ENCODE results near the gene ROCK1. TPM values are rescaled to one million over a fixed set of nuclear protein-coding genes. Genes with fewer than 3 reads are reported as not detected.

ROCK1 gene
- total and polyA plus RNA-seq, 9 of the 15 experiments (the other 6 are each of a cell fraction or from before 2014, with no cell fraction given), result 7.4 to 28.6 (median 17.7) TPM

GRCh38 chr18:21038201-21038600 is 73.4 kb downstream of the ROCK1 start:
- no peaks in the 10 kb centered on the region for H4K20me1 ChIP-seq (replicated peaks; ENCODE audit: control insufficient read depth, insufficient read depth, low read length)
- H3K4me2 ChIP-seq (ENCODE audit: insufficient read depth, low read length), result no peak overlapping the region
- H3K27me3 ChIP-seq (ENCODE audit: control insufficient read depth in 2 of 2, insufficient read depth in 2 of 2, low read length in 2 of 2), result no peaks in the 10 kb centered on the region
- ATAC-seq (no peak), FAIRE-seq (no peak), DNase-seq (ENCODE audit: extremely low read depth in 1 of 4, low spot score in 3 of 4) (no peak)
- no TSS peak for BruUV-seq (replicated peaks)
- TF ChIP-seq NBN (IDR thresholded peaks at IDR 0.05; ENCODE audit: low read depth) (no peak), TRIM24 (IDR thresholded peaks at IDR 0.05) (no peak), ZBED1 (IDR thresholded peaks at IDR 0.05) (no peak), ZEB2 (IDR thresholded peaks at IDR 0.05) (no peak), CHD2 (IDR thresholded peaks at IDR 0.05; ENCODE audit: low read depth, low read length) (no peak), ELK1 (CRISPR knock-in tag; IDR thresholded peaks at IDR 0.05) (no peak), MEIS2 (IDR thresholded peaks at IDR 0.05; ENCODE audit: partially characterized antibody) (no peak), EP400 (IDR thresholded peaks at IDR 0.05) (no peak), ZNF444 (CRISPR knock-in tag; IDR thresholded peaks at IDR 0.05) (no peak), PHTF2 (CRISPR knock-in tag; IDR thresholded peaks at IDR 0.05) (no peak), FOXM1 (IDR thresholded peaks at IDR 0.05; ENCODE audit: low read depth) (no peak), FOXM1 (CRISPR knock-in tag; IDR thresholded peaks at IDR 0.05; ENCODE audit: low read depth) (no peak), SP2 (IDR thresholded peaks at IDR 0.05; ENCODE audit: extremely low read depth, low read depth, low read length, poor library complexity, severe bottlenecking) (no peak), RBFOX2 (IDR thresholded peaks at IDR 0.05; ENCODE audit: low read depth, low read length) (no peak), PURB (CRISPR knock-in tag; IDR thresholded peaks at IDR 0.05; ENCODE audit: low read depth) (no peak), MAFG (tag; conservative IDR thresholded peaks at IDR 0.05) (no peak)
- in situ Hi-C loops (cut with MboI) (no loop called here), intact Hi-C loops (cut with micrococcal nuclease) (no loop called here)
- CTCF ChIA-PET (ENCODE audit: low intra/inter-chr PET ratio), result no interaction called here
- no peak overlapping the region for H3K4me3 ChIP-seq
- H3K79me2 ChIP-seq (ENCODE audit: control insufficient read depth, insufficient read depth, low read length), result no peaks in the 10 kb centered on the region
- H2AFZ ChIP-seq (ENCODE audit: low read depth, low read length), result no peak overlapping the region
- H3K9ac ChIP-seq (ENCODE audit: insufficient read depth in 1 of 2, low read depth in 2 of 2, low read length in 2 of 2), result no peak overlapping the region
- H3K4me1 ChIP-seq (replicated peaks in 1 of 2; ENCODE audit: control insufficient read depth in 2 of 2, insufficient read depth in 2 of 2, low read length in 2 of 2), result no peaks in the 10 kb centered on the region
- no peak overlapping the region for H3K27ac ChIP-seq (ENCODE audit: extremely low read depth, low read depth, low read length)
- POLR2A ChIA-PET, result interaction anchor here (0.8 kb wide), 1 partner anchor 10 kb away, joined by 4 read pairs; no protein-coding TSS in a partner anchor
- H3K9me3 ChIP-seq (replicated peaks; ENCODE audit: control insufficient read depth, insufficient read depth, low read depth, low read length), result no peaks in the 10 kb centered on the region; the same call in 1 of the 2 replicates
- H3K9me1 ChIP-seq (ENCODE audit: control insufficient read depth, insufficient read depth, low read length), result no peaks in the 10 kb centered on the region
- peaks cover 10% of the 10 kb centered on the region; the same call in 1 of the 3 replicates for H3K36me3 ChIP-seq (ENCODE audit: control insufficient read depth, insufficient read depth, low read length)
